Liver (tissue), 9 donors: ENCODE data around the gene SPECC1L. TPM values are rescaled to one million over a fixed set of nuclear protein-coding genes. Genes with fewer than 3 reads are reported as not detected.

Source experiments
- DNase-seq: peaks from one replicate; pipeline ENCODE4 v3.0.0-alpha.2; 2017; ENCODE audit warnings: low spot score
- H3K27ac ChIP-seq, 2 donors: one replicate each; pipeline ENCODE4 v1.7.0; 2013; ENCODE audit warnings: inconsistent platforms in 2 of 2, low read length in 2 of 2, control low read depth in 1 of 2, low read depth in 1 of 2, mild to moderate bottlenecking in 1 of 2
- H3K27me3 ChIP-seq, 4 donors: one replicate each; pipeline versions ENCODE4 v1.6.1 to v1.7.0; 2013; ENCODE audit warnings: low read length in 3 of 4, inconsistent platforms in 1 of 4, mild to moderate bottlenecking in 1 of 4, moderate library complexity in 1 of 4; ENCODE audit not compliant: control insufficient read depth in 4 of 4, insufficient read depth in 4 of 4
- H3K36me3 ChIP-seq, 4 donors: one replicate each; pipeline versions ENCODE4 v1.6.1 to v1.7.0; 2013; ENCODE audit warnings: low read length in 3 of 4, mild to moderate bottlenecking in 3 of 4, low read depth in 1 of 4, moderate library complexity in 1 of 4; ENCODE audit not compliant: control insufficient read depth in 4 of 4, insufficient read depth in 3 of 4
- H3K4me1 ChIP-seq, 4 donors: one replicate each; pipeline versions ENCODE4 v1.6.1 to v1.7.0; 2013; ENCODE audit warnings: low read length in 3 of 4, mild to moderate bottlenecking in 3 of 4, moderate library complexity in 1 of 4; ENCODE audit not compliant: control insufficient read depth in 4 of 4, insufficient read depth in 4 of 4
- H3K4me3 ChIP-seq, 3 donors: one replicate each; pipeline versions ENCODE4 v1.6.1 to v1.7.0; 2013; ENCODE audit warnings: low read length in 3 of 3, control low read depth in 1 of 3, low read depth in 1 of 3, mild to moderate bottlenecking in 1 of 3
- H3K9ac ChIP-seq, 2 donors: one replicate each; pipeline ENCODE4 v1.7.0; 2013; ENCODE audit warnings: low read length in 2 of 2, mild to moderate bottlenecking in 2 of 2, moderate library complexity in 2 of 2, control low read depth in 1 of 2, low read depth in 1 of 2
- H3K9me3 ChIP-seq, 4 donors: one replicate each; pipeline versions ENCODE4 v1.6.1 to v1.7.0; 2013; ENCODE audit warnings: low read length in 3 of 4; ENCODE audit not compliant: control insufficient read depth in 4 of 4
- EGR1 ChIP-seq, 2 donors: IDR thresholded peaks; 2 replicates each; pipeline ENCODE4 v1.6.1; 2016 to 2018; ENCODE audit warnings: antibody characterized with exemption in 2 of 2, low read depth in 2 of 2
- FOXA1 ChIP-seq: IDR thresholded peaks from 2 replicates; pipeline ENCODE4 v1.6.1; 2016; ENCODE audit warnings: antibody characterized with exemption
- FOXA2 ChIP-seq: IDR thresholded peaks from 2 replicates; pipeline ENCODE4 v1.6.1; 2016; ENCODE audit warnings: antibody characterized with exemption
- GABPA ChIP-seq, 2 donors: IDR thresholded peaks in 1 of 2; conservative IDR thresholded peaks in 1 of 2; 2 replicates each; pipeline ENCODE4 v1.6.1; 2016; ENCODE audit warnings: antibody characterized with exemption in 2 of 2, mild to moderate bottlenecking in 1 of 2, moderate library complexity in 1 of 2
- HNF4A ChIP-seq, 2 donors: conservative IDR thresholded peaks; 2 replicates each; pipeline ENCODE4 v1.6.1; 2016; ENCODE audit warnings: antibody characterized with exemption in 2 of 2, mild to moderate bottlenecking in 2 of 2
- HNF4G ChIP-seq: IDR thresholded peaks from 2 replicates; pipeline ENCODE4 v1.6.1; 2016; ENCODE audit warnings: antibody characterized with exemption
- JUND ChIP-seq, 2 donors: IDR thresholded peaks; 2 replicates each; pipeline ENCODE4 v1.6.1; 2016; ENCODE audit warnings: antibody characterized with exemption in 2 of 2
- NR2F2 ChIP-seq: IDR thresholded peaks from 2 replicates; pipeline ENCODE4 v1.6.1; 2016; ENCODE audit warnings: antibody characterized with exemption
- RAD21 ChIP-seq, 2 donors: IDR thresholded peaks; 2 replicates each; pipeline ENCODE4 v1.6.1; 2016; ENCODE audit warnings: antibody characterized with exemption in 2 of 2, mild to moderate bottlenecking in 2 of 2
- RXRA ChIP-seq, 2 donors: IDR thresholded peaks; 2 replicates each; pipeline ENCODE4 v1.6.1; 2017 to 2018; ENCODE audit warnings: antibody characterized with exemption in 2 of 2, mild to moderate bottlenecking in 1 of 2
- SP1 ChIP-seq: IDR thresholded peaks from 2 replicates; pipeline ENCODE4 v1.6.1; 2018; ENCODE audit warnings: antibody characterized with exemption, mild to moderate bottlenecking
- TAF1 ChIP-seq: conservative IDR thresholded peaks from 2 replicates; pipeline ENCODE4 v1.6.1; 2016; ENCODE audit warnings: antibody characterized with exemption, mild to moderate bottlenecking
- YY1 ChIP-seq: IDR thresholded peaks from 2 replicates; pipeline ENCODE4 v1.6.1; 2016; ENCODE audit warnings: antibody characterized with exemption, mild to moderate bottlenecking
- WGBS: extraction: QIAGEN DNeasy Blood & Tissue Kit; methylation state at CpG from one replicate; pipeline ENCODE4 v1.1.7; 2013; 5-methylcytosine and 5-hydroxymethylcytosine counted together
- polyA plus RNA-seq, 2 donors: library from polyadenylated mRNA; stranded (reverse) in 1 of 2; unstranded in 1 of 2; fragments of 200-250 nt in 1 of 2; fragments of >200 nt in 1 of 2; fragmentation: Nextera tagmentation in 1 of 2; extraction: Ambion mirVana in 1 of 2; gene quantifications; one replicate each; pipeline versions ENCODE4 v1.2.1 to v1.2.3, GENCODE V29; 2013 to 2015
- total RNA-seq, 2 donors: library from RNA; depleted of rRNA; stranded (reverse); fragments of >200 nt; gene quantifications; one replicate each; pipeline ENCODE4 v1.2.3, GENCODE V29; 2014
- TF ChIP-seq, protein P1 (sequence below): IDR thresholded peaks from 2 replicates; pipeline ENCODE4 v1.6.1; 2016; ENCODE audit warnings: antibody characterized with exemption
- TF ChIP-seq, protein P2 (sequence below): IDR thresholded peaks from 2 replicates; pipeline ENCODE4 v1.6.1; 2016; ENCODE audit warnings: antibody characterized with exemption
- TF ChIP-seq, protein P3 (sequence below): IDR thresholded peaks from 2 replicates; pipeline ENCODE4 v1.6.1; 2016; ENCODE audit warnings: antibody characterized with exemption
- TF ChIP-seq, protein P4 (sequence below): fragments of 150-350 bp; IDR thresholded peaks from 2 replicates; pipeline ENCODE4 v1.5.1; 2017; ENCODE audit warnings: improper control_type of control experiment, low read depth, low read length; ENCODE audit not compliant: missing input control
- TF ChIP-seq, protein P5 (sequence below): IDR thresholded peaks from 2 replicates; pipeline ENCODE4 v1.6.1; 2016; ENCODE audit warnings: antibody characterized with exemption, mild to moderate bottlenecking
- donor health status: healthy.
- donor health status: healthy.
- donor health status: healthy.
- donor health status: healthy.
- donor health status: healthy.

Gene SPECC1L
- total and polyA plus RNA-seq, 4 donors, result 5.4 to 22.3 (median 12.3) TPM

DNA sequence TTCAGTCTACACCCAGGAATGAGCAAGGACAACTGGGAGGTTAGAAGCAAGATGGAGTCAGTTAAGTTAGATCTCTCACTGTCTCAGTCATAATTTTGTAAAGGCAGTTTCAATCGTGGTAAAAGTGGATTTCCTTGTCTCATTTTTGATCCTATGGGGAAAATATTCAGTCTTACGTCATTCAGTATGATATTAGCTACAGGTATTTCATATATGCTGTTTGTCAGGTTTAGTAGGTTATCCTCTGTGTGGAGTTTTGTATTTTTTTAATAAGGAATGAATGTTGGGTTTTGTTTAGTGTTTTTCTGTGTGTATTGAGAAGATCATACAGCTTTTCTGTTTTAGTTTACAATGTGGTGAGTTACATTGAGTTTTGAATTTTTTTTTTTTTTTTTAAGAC lies 11.8 kb downstream of the SPECC1L start:
- Histone ChIP-seq H3K4me3 (no peak overlapping the region), H3K9ac (no peak overlapping the region), H3K9me3 (no peaks in the 10 kb centered on the region), H3K27me3 (no peaks in the 10 kb centered on the region), H3K27ac (no peak overlapping the region), H3K36me3 (no peaks in the 10 kb centered on the region), H3K4me1 (peaks cover 4 to 13% (median 13%) of the 10 kb centered on the region in 4 donors)
- TF ChIP-seq YY1 (no peak), NR2F2 (no peak), FOXA1 (no peak), GABPA (IDR thresholded peaks at IDR 0.05 in 1 of 2, conservative IDR thresholded peaks at IDR 0.05 in 1 of 2) (no peak), FOXA2 (no peak), RAD21 (IDR thresholded peaks at IDR 0.05) (no peak), HNF4G (no peak), HNF4A (conservative IDR thresholded peaks at IDR 0.05) (no peak), TAF1 (no peak), RXRA (IDR thresholded peaks at IDR 0.05) (no peak), JUND (IDR thresholded peaks at IDR 0.05) (no peak), EGR1 (IDR thresholded peaks at IDR 0.05; ENCODE audit: low read depth in 2 of 2) (no peak), SP1 (no peak)
- TF ChIP-seq, protein P1, sequence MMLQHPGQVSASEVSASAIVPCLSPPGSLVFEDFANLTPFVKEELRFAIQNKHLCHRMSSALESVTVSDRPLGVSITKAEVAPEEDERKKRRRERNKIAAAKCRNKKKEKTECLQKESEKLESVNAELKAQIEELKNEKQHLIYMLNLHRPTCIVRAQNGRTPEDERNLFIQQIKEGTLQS, result no peak
- TF ChIP-seq, protein P2, sequence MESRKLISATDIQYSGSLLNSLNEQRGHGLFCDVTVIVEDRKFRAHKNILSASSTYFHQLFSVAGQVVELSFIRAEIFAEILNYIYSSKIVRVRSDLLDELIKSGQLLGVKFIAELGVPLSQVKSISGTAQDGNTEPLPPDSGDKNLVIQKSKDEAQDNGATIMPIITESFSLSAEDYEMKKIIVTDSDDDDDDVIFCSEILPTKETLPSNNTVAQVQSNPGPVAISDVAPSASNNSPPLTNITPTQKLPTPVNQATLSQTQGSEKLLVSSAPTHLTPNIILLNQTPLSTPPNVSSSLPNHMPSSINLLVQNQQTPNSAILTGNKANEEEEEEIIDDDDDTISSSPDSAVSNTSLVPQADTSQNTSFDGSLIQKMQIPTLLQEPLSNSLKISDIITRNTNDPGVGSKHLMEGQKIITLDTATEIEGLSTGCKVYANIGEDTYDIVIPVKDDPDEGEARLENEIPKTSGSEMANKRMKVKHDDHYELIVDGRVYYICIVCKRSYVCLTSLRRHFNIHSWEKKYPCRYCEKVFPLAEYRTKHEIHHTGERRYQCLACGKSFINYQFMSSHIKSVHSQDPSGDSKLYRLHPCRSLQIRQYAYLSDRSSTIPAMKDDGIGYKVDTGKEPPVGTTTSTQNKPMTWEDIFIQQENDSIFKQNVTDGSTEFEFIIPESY, result no peak
- TF ChIP-seq, protein P3, sequence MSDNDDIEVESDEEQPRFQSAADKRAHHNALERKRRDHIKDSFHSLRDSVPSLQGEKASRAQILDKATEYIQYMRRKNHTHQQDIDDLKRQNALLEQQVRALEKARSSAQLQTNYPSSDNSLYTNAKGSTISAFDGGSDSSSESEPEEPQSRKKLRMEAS, result no peak
- TF ChIP-seq, protein P4, sequence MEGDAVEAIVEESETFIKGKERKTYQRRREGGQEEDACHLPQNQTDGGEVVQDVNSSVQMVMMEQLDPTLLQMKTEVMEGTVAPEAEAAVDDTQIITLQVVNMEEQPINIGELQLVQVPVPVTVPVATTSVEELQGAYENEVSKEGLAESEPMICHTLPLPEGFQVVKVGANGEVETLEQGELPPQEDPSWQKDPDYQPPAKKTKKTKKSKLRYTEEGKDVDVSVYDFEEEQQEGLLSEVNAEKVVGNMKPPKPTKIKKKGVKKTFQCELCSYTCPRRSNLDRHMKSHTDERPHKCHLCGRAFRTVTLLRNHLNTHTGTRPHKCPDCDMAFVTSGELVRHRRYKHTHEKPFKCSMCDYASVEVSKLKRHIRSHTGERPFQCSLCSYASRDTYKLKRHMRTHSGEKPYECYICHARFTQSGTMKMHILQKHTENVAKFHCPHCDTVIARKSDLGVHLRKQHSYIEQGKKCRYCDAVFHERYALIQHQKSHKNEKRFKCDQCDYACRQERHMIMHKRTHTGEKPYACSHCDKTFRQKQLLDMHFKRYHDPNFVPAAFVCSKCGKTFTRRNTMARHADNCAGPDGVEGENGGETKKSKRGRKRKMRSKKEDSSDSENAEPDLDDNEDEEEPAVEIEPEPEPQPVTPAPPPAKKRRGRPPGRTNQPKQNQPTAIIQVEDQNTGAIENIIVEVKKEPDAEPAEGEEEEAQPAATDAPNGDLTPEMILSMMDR, result no peak
- TF ChIP-seq, protein P5, sequence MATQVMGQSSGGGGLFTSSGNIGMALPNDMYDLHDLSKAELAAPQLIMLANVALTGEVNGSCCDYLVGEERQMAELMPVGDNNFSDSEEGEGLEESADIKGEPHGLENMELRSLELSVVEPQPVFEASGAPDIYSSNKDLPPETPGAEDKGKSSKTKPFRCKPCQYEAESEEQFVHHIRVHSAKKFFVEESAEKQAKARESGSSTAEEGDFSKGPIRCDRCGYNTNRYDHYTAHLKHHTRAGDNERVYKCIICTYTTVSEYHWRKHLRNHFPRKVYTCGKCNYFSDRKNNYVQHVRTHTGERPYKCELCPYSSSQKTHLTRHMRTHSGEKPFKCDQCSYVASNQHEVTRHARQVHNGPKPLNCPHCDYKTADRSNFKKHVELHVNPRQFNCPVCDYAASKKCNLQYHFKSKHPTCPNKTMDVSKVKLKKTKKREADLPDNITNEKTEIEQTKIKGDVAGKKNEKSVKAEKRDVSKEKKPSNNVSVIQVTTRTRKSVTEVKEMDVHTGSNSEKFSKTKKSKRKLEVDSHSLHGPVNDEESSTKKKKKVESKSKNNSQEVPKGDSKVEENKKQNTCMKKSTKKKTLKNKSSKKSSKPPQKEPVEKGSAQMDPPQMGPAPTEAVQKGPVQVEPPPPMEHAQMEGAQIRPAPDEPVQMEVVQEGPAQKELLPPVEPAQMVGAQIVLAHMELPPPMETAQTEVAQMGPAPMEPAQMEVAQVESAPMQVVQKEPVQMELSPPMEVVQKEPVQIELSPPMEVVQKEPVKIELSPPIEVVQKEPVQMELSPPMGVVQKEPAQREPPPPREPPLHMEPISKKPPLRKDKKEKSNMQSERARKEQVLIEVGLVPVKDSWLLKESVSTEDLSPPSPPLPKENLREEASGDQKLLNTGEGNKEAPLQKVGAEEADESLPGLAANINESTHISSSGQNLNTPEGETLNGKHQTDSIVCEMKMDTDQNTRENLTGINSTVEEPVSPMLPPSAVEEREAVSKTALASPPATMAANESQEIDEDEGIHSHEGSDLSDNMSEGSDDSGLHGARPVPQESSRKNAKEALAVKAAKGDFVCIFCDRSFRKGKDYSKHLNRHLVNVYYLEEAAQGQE, result no peak
- no peak for DNase-seq
- 81% methylated on average over 2 of the region's 2 CpGs for WGBS
